Lung (tissue), 12 donors: ENCODE results near the gene DDX31. TPM values are rescaled to one million over a fixed set of nuclear protein-coding genes. Genes with fewer than 3 reads are reported as not detected.

Experiments used
- ATAC-seq: fragments of 200-7000 bp; cut with Tn5 transposase; one replicate; pipeline ENCODE4 v1.9.1; 2020; ENCODE audit warnings: moderate number of reproducible peaks; ENCODE audit not compliant: insufficient read depth, low FRiP score
- DNase-seq, 3 donors: peaks; one replicate each; pipeline ENCODE4 v3.0.0-alpha.2; 2013 to 2017
- H3K27ac ChIP-seq, 2 donors: one replicate each; pipeline ENCODE4 v1.5.1; 2013; ENCODE audit warnings: mild to moderate bottlenecking in 2 of 2, moderate library complexity in 2 of 2, control low read depth in 1 of 2, inconsistent platforms in 1 of 2, low read depth in 1 of 2, low read length in 1 of 2
- H3K27me3 ChIP-seq, 3 donors: one replicate each; pipeline ENCODE4 v1.5.1; 2013; ENCODE audit warnings: low read length in 2 of 3; ENCODE audit not compliant: control insufficient read depth in 3 of 3, insufficient read depth in 3 of 3
- H3K36me3 ChIP-seq, 4 donors: one replicate each; pipeline ENCODE4 v1.5.1; 2013; ENCODE audit warnings: low read length in 4 of 4, mild to moderate bottlenecking in 1 of 4, moderate library complexity in 1 of 4; ENCODE audit not compliant: control insufficient read depth in 4 of 4, insufficient read depth in 4 of 4
- H3K4me1 ChIP-seq, 5 donors: one replicate each; pipeline ENCODE4 v1.5.1; 2013; ENCODE audit warnings: low read length in 5 of 5, mild to moderate bottlenecking in 2 of 5, moderate library complexity in 1 of 5; ENCODE audit not compliant: control insufficient read depth in 5 of 5, insufficient read depth in 5 of 5
- H3K4me3 ChIP-seq: one replicate; pipeline ENCODE4 v1.5.1; 2013; ENCODE audit warnings: mild to moderate bottlenecking, control low read depth, moderate library complexity
- H3K9ac ChIP-seq, 2 donors: one replicate each; pipeline ENCODE4 v1.5.1; 2013; ENCODE audit warnings: low read length in 2 of 2, control low read depth in 1 of 2; ENCODE audit not compliant: insufficient read depth in 1 of 2
- H3K9me3 ChIP-seq, 4 donors: one replicate each; pipeline ENCODE4 v1.5.1; 2013; ENCODE audit warnings: low read length in 3 of 4, mild to moderate bottlenecking in 1 of 4, moderate library complexity in 1 of 4; ENCODE audit not compliant: control insufficient read depth in 4 of 4, insufficient read depth in 3 of 4
- WGBS, 2 donors: extraction: QIAGEN DNeasy Blood & Tissue Kit; methylation state at CpG; one replicate each; pipeline ENCODE4 v1.1.7; 2013; 5-methylcytosine and 5-hydroxymethylcytosine counted together
- polyA plus RNA-seq, 2 donors: library from polyadenylated mRNA; stranded (reverse); fragments of 200-250 nt; gene quantifications; one replicate each; pipeline ENCODE4 v1.2.1, GENCODE V29; 2013
- total RNA-seq, 2 donors: library from RNA; depleted of rRNA in 1 of 2; stranded (reverse); fragments of >200 nt in 1 of 2; gene quantifications; one replicate each; pipeline ENCODE4 v1.2.1, GENCODE V29; 2014 to 2021
- TF ChIP-seq, protein P1 (sequence below): IDR thresholded peaks from 2 replicates; pipeline ENCODE4 v1.5.1; 2012; ENCODE audit warnings: mild to moderate bottlenecking; ENCODE audit errors: control extremely low read depth, extremely low read depth
- donor health status: control.
- donor health status: control.
- donor health status: Bipolar disorder and iron deficiency.
- donor health status: healthy.
- donor health status: DM: yes; HTN: yes; CAD: no.

Gene DDX31
- total and polyA plus RNA-seq, 4 donors, result 8.1 to 14.8 (median 11.7) TPM

DNA sequence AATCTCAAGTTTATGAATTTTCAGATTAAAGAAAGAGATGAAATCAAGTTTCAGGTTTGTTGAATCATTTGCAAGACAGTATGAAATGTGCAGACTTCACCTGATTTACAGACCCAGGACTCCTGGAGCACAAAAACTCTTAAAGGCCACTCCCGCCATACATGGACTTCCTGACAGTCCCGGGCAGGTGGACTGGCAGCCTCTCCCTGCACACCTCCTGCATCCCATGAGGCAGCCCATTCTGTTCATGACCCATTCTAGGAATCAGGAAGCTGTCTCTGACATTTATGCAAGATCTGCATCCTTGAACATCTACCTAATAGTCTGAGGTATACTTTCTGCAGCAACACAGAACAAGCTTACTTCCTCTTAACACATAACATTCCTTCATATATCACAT lies 5.9 kb downstream of the DDX31 start:
- no peak overlapping the region for H3K27ac ChIP-seq
- ATAC-seq, result no peak
- H3K4me3 ChIP-seq, result no peak overlapping the region
- peaks cover 0 to 1% (median 0%) of the 10 kb centered on the region in 5 donors for H3K4me1 ChIP-seq
- H3K9ac ChIP-seq, result no peak overlapping the region
- H3K27me3 ChIP-seq, result no peaks in the 10 kb centered on the region
- peaks cover 13 to 26% (median 20%) of the 10 kb centered on the region in 4 donors for H3K36me3 ChIP-seq
- WGBS, 2 donors, result 84 to 88% methylated on average over 2 of the region's 2 CpGs
- no peaks in the 10 kb centered on the region for H3K9me3 ChIP-seq
- no peak for DNase-seq
- TF ChIP-seq, protein P1, sequence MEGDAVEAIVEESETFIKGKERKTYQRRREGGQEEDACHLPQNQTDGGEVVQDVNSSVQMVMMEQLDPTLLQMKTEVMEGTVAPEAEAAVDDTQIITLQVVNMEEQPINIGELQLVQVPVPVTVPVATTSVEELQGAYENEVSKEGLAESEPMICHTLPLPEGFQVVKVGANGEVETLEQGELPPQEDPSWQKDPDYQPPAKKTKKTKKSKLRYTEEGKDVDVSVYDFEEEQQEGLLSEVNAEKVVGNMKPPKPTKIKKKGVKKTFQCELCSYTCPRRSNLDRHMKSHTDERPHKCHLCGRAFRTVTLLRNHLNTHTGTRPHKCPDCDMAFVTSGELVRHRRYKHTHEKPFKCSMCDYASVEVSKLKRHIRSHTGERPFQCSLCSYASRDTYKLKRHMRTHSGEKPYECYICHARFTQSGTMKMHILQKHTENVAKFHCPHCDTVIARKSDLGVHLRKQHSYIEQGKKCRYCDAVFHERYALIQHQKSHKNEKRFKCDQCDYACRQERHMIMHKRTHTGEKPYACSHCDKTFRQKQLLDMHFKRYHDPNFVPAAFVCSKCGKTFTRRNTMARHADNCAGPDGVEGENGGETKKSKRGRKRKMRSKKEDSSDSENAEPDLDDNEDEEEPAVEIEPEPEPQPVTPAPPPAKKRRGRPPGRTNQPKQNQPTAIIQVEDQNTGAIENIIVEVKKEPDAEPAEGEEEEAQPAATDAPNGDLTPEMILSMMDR, result no peak

DNA sequence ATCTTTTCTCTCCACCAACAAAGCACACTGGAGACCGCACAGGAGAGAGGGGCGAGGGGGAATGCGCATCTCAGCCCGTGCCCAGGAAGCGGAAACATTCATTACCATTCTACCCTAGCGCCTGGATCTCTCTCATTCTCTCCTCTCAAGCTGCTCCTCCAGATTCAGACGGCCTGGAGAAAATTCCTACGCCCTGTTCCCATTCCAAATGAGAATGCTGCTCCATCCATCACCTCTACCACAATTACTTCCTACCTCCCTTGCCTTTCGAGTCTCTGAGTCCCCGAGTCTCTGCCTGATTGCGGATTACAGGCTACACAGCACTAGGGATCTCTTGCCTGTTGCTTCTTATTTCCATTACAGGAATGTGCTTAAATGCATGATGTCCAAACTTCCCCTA lies 6.7 kb downstream of the DDX31 start:
- Histone ChIP-seq H3K27me3 (no peaks in the 10 kb centered on the region), H3K9me3 (no peaks in the 10 kb centered on the region), H3K4me1 (peaks cover 0 to 1% (median 0%) of the 10 kb centered on the region in 5 donors), H3K36me3 (peaks cover 17 to 32% (median 26%) of the 10 kb centered on the region in 4 donors), H3K27ac (no peak overlapping the region), H3K9ac (no peak overlapping the region), H3K4me3 (no peak overlapping the region)
- DNase-seq, result no peak
- no peak for ATAC-seq
- WGBS, 2 donors, result 79 to 93% methylated on average over 10 to 11 of the region's 11 CpGs
- TF ChIP-seq, protein P1, result no peak

DNA sequence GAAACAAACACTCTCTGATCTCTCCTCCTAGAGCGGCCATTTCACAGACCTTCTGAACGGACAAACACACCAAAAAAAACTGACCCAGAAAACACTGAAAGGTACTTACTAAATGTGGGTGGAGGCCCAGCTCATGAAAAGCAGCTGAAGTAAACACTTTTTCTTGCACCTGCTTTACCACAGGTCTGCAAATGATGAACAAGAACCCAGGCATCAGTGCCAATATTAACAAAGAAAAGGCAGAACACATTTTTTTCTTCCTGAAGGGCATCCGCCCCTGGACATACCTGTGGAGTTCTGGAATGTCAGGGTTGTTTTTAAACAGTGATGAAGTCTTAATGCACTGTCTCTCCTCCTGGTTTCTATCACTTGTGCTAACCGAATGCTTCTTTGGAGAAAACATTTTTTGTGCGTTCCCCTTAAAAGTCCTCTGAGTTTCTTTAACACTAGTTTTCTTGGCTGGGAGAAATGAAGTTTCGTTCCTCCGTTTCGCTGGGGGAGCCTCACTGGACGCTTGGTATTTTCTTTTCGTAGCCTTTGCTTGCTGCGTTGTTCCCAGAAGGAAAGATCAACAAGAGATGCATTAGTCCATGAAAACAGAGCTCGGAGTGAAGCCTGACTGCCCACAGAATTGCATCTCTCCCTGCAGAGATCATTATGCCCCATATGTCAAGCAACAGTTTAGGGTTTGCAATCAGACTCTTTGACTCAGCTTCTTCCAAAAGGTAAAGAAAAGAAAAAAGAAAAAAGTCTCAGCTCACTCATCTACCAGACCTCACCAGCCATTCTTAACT lies 7.4 kb downstream of the DDX31 start:
- WGBS, 2 donors, result 70 to 91% methylated on average over 12 of the region's 12 CpGs
- H3K9me3 ChIP-seq, result no peaks in the 10 kb centered on the region
- H3K9ac ChIP-seq, result no peak overlapping the region
- no peak for ATAC-seq
- TF ChIP-seq, protein P1, result no peak
- H3K27me3 ChIP-seq, result no peaks in the 10 kb centered on the region
- H3K27ac ChIP-seq, result peak overlapping the region in 1 of 2 donors; percentile 41
- no peak overlapping the region for H3K4me3 ChIP-seq
- DNase-seq, result no peak
- H3K4me1 ChIP-seq, result peaks cover 0 to 1% (median 0%) of the 10 kb centered on the region in 5 donors
- H3K36me3 ChIP-seq, result peaks cover 21 to 37% (median 28%) of the 10 kb centered on the region in 4 donors
